ENCODE measurements around the gene CENPP. TPM values are rescaled to one million over a fixed set of nuclear protein-coding genes. Genes with fewer than 3 reads are reported as not detected.

Gene CENPP
- total RNA-seq, 4 donors from 2014 or later = 1.5 to 11.6 (median 5.5) TPM

GRCh38 chr9:92608241-92608908 is 282.6 kb downstream of the CENPP start:
- peak overlapping the region in 1 of 3 donors; percentile 9 for H3K27ac ChIP-seq
- no peaks in the 10 kb centered on the region for H3K9me3 ChIP-seq
- no peak overlapping the region for H3K4me3 ChIP-seq (replicated peaks in 1 of 3)
- no peak for DNase-seq
- peaks cover 9 to 26% of the 10 kb centered on the region in 2 donors for H3K4me1 ChIP-seq
- no peak for TF ChIP-seq CTCF (IDR thresholded peaks at IDR 0.05)
- TF ChIP-seq POLR2A (IDR thresholded peaks at IDR 0.05) = no peak
- no peaks in the 10 kb centered on the region for H3K27me3 ChIP-seq
- 79 to 80% methylated on average over 10 of the region's 10 CpGs for WGBS, 2 donors
- intact Hi-C loops (cut with DNase I) = no loop called here
- no peaks in the 10 kb centered on the region for H3K36me3 ChIP-seq

GRCh38 chr9:92608909-92609445 is 283.2 kb downstream of the CENPP start:
- peak in 1 of 2 donors; percentile 11 for DNase-seq
- H3K27ac ChIP-seq = peak overlapping the region in 2 of 3 donors; percentile 9 to 22

GRCh38 chr9:92610470-92611420 is 285.0 kb downstream of the CENPP start:
- Histone ChIP-seq H3K4me1 (peaks cover 9 to 26% of the 10 kb centered on the region in 2 donors), H3K36me3 (peaks cover 0 to 9% of the 10 kb centered on the region in 2 donors), H3K27ac (no peak overlapping the region), H3K4me3 (replicated peaks in 1 of 3) (no peak overlapping the region), H3K9me3 (no peaks in the 10 kb centered on the region), H3K27me3 (no peaks in the 10 kb centered on the region)
- 93 to 96% methylated on average over 22 to 32 of the region's 32 CpGs for WGBS, 2 donors
- no peak for DNase-seq
- TF ChIP-seq POLR2A (IDR thresholded peaks at IDR 0.05) (no peak), CTCF (IDR thresholded peaks at IDR 0.05) (no peak)
- intact Hi-C loops (cut with DNase I) = no loop called here

More at GRCh38 chr9:92608909-92609445, 283.2 kb downstream of the CENPP start:
- 32 to 60% methylated on average over 11 of the region's 11 CpGs for WGBS, 2 donors
- TF ChIP-seq CTCF (IDR thresholded peaks at IDR 0.05) (no peak), POLR2A (IDR thresholded peaks at IDR 0.05) (no peak)
- intact Hi-C loops (cut with DNase I) = no loop called here
- Histone ChIP-seq H3K27me3 (no peaks in the 10 kb centered on the region), H3K4me3 (replicated peaks in 1 of 3) (no peak overlapping the region), H3K36me3 (no peaks in the 10 kb centered on the region), H3K9me3 (no peaks in the 10 kb centered on the region), H3K4me1 (peaks cover 9 to 26% of the 10 kb centered on the region in 2 donors)

- peaks cover 9 to 24% of the 10 kb centered on the region in 2 donors for H3K4me1 ChIP-seq
- H3K9me3 ChIP-seq = no peaks in the 10 kb centered on the region
- no peak for TF ChIP-seq CTCF (IDR thresholded peaks at IDR 0.05)
- TF ChIP-seq POLR2A (IDR thresholded peaks at IDR 0.05) = no peak
- intact Hi-C loops (cut with DNase I) = no loop called here
- no peak overlapping the region for H3K4me3 ChIP-seq (replicated peaks in 1 of 3)
- no peak overlapping the region for H3K27ac ChIP-seq
- no peaks in the 10 kb centered on the region for H3K27me3 ChIP-seq
- 64 to 66% methylated on average over 10 of the region's 10 CpGs for WGBS, 2 donors
- peaks cover 0 to 10% of the 10 kb centered on the region in 2 donors for H3K36me3 ChIP-seq
- peak; percentile 58 to 64 for DNase-seq
Measured at GRCh38 chr9:92611621-92612285, 286.0 kb downstream of the CENPP start.

All from thyroid gland (tissue), 4 donors.